HepG2 (cell line): ENCODE measurements around the gene ZNF607. TPM values are rescaled to one million over a fixed set of nuclear protein-coding genes. Genes with fewer than 3 reads are reported as not detected.

Experiments used
- CHCHD3 ChIP-seq: sonication (generic); formaldehyde crosslinking; IDR thresholded peaks from 2 replicates; pipeline ENCODE4 v1.8.0; 2022; ENCODE audit warnings: mild to moderate bottlenecking, missing genetic modification reagents, moderate library complexity
- REXO4 ChIP-seq: sonication (generic); formaldehyde crosslinking; IDR thresholded peaks from 2 replicates; pipeline ENCODE4 v1.8.0; 2022; ENCODE audit warnings: missing genetic modification reagents, mild to moderate bottlenecking, borderline replicate concordance
- ZSCAN9 ChIP-seq: IDR thresholded peaks from 2 replicates; pipeline ENCODE4 v1.6.1; 2016; ENCODE audit warnings: borderline replicate concordance
- polyA plus RNA-seq, 8 experiments: library from polyadenylated mRNA; depleted of rRNA in 3 of 8; stranded (reverse) in 7 of 8; unstranded in 1 of 8; fragments of >200 nt; fragmentation: Illumina TruSeq in 4 of 8; extraction: Trizol in 4 of 8; gene quantifications; 2 replicates each; pipeline versions ENCODE4 v1.2.1 to v1.2.3, GENCODE V29; 2011 to 2016; ENCODE audit warnings: low read depth in 4 of 8, missing spikeins in 1 of 8, mixed read lengths in 1 of 8; ENCODE audit not compliant: insufficient read depth in 1 of 8
- total RNA-seq, 5 experiments: library from RNA; depleted of rRNA; stranded (reverse); fragments of >200 nt; fragmentation: Illumina TruSeq; extraction: Trizol; gene quantifications; 2 replicates each; pipeline ENCODE4 v1.2.3, GENCODE V29; 2016; ENCODE audit warnings: low read depth in 1 of 5
- TF ChIP-seq, protein P1 (sequence below): sonication (generic); formaldehyde crosslinking; IDR thresholded peaks from 2 replicates; pipeline ENCODE4 v1.4.0; 2020; ENCODE audit warnings: mild to moderate bottlenecking, missing genetic modification reagents
- TF ChIP-seq, protein P2 (sequence below): IDR thresholded peaks from 2 replicates; pipeline ENCODE4 v1.6.1; 2016
- TF ChIP-seq, protein P3 (sequence below): sonication (generic); formaldehyde crosslinking; IDR thresholded peaks from 2 replicates; pipeline ENCODE4 v1.4.0; 2020; ENCODE audit warnings: missing genetic modification reagents
- TF ChIP-seq, protein P4 (sequence below): sonication (generic); formaldehyde crosslinking; IDR thresholded peaks from 2 replicates; pipeline ENCODE4 v1.5.0; 2020; ENCODE audit warnings: mild to moderate bottlenecking, missing genetic modification reagents, borderline replicate concordance
- TF ChIP-seq, protein P5 (sequence below): sonication (generic); formaldehyde crosslinking; IDR thresholded peaks from 2 replicates; pipeline ENCODE4 v1.4.0; 2020; ENCODE audit warnings: mild to moderate bottlenecking, missing genetic modification reagents

ZNF607 gene
- total and polyA plus RNA-seq, 2 of the 13 experiments (the other 11 are each of a cell fraction or from before 2014, with no cell fraction given): 3.8 to 8.3 TPM

DNA sequence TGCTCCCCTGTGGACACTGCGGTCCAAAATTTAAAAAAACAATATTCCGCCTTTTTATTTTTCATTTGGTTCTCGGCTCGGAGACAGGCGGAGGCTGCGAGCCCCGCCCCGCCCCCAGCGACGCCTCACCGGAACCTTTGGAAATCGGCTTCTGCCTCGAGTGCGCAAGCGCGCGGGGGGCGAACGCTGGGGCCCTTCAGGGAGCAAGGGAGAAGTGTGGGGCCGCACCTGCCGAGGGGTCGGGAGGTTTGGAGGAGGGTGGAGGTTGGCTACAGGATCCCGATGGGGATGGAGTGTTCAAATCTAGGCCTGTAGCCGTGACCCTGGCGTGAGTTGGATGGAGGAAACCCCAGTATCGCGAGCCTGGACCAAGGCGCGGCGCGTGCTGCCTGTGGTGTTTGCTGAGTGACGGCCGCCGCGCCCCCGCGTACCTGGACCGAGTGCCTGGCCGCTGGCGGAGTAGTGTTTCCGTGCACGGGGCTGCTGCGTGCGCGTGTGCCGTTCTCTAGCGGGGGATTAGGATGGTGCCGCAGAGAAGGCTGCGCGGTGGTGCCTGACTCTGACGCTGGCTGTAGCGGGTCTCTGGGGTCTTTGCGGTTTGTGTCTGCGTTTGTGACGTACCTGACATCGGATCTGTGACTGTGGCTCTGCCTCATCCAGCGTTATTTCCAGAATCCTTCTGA lies 63.7 kb downstream of the ZNF607 start (continued):
- TF ChIP-seq, protein P1, sequence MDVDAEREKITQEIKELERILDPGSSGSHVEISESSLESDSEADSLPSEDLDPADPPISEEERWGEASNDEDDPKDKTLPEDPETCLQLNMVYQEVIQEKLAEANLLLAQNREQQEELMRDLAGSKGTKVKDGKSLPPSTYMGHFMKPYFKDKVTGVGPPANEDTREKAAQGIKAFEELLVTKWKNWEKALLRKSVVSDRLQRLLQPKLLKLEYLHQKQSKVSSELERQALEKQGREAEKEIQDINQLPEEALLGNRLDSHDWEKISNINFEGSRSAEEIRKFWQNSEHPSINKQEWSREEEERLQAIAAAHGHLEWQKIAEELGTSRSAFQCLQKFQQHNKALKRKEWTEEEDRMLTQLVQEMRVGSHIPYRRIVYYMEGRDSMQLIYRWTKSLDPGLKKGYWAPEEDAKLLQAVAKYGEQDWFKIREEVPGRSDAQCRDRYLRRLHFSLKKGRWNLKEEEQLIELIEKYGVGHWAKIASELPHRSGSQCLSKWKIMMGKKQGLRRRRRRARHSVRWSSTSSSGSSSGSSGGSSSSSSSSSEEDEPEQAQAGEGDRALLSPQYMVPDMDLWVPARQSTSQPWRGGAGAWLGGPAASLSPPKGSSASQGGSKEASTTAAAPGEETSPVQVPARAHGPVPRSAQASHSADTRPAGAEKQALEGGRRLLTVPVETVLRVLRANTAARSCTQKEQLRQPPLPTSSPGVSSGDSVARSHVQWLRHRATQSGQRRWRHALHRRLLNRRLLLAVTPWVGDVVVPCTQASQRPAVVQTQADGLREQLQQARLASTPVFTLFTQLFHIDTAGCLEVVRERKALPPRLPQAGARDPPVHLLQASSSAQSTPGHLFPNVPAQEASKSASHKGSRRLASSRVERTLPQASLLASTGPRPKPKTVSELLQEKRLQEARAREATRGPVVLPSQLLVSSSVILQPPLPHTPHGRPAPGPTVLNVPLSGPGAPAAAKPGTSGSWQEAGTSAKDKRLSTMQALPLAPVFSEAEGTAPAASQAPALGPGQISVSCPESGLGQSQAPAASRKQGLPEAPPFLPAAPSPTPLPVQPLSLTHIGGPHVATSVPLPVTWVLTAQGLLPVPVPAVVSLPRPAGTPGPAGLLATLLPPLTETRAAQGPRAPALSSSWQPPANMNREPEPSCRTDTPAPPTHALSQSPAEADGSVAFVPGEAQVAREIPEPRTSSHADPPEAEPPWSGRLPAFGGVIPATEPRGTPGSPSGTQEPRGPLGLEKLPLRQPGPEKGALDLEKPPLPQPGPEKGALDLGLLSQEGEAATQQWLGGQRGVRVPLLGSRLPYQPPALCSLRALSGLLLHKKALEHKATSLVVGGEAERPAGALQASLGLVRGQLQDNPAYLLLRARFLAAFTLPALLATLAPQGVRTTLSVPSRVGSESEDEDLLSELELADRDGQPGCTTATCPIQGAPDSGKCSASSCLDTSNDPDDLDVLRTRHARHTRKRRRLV (CRISPR knock-in tag): no peak
- TF ChIP-seq CHCHD3 (CRISPR knock-in tag): no peak
- TF ChIP-seq, protein P2, sequence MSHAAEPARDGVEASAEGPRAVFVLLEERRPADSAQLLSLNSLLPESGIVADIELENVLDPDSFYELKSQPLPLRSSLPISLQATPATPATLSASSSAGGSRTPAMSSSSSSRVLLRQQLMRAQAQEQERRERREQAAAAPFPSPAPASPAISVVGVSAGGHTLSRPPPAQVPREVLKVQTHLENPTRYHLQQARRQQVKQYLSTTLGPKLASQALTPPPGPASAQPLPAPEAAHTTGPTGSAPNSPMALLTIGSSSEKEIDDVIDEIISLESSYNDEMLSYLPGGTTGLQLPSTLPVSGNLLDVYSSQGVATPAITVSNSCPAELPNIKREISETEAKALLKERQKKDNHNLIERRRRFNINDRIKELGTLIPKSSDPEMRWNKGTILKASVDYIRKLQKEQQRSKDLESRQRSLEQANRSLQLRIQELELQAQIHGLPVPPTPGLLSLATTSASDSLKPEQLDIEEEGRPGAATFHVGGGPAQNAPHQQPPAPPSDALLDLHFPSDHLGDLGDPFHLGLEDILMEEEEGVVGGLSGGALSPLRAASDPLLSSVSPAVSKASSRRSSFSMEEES: peak; percentile 56; the same call in 1 of the 2 replicates
- TF ChIP-seq REXO4 (CRISPR knock-in tag): no peak
- no peak for TF ChIP-seq ZSCAN9 (CRISPR knock-in tag)
- TF ChIP-seq, protein P3, sequence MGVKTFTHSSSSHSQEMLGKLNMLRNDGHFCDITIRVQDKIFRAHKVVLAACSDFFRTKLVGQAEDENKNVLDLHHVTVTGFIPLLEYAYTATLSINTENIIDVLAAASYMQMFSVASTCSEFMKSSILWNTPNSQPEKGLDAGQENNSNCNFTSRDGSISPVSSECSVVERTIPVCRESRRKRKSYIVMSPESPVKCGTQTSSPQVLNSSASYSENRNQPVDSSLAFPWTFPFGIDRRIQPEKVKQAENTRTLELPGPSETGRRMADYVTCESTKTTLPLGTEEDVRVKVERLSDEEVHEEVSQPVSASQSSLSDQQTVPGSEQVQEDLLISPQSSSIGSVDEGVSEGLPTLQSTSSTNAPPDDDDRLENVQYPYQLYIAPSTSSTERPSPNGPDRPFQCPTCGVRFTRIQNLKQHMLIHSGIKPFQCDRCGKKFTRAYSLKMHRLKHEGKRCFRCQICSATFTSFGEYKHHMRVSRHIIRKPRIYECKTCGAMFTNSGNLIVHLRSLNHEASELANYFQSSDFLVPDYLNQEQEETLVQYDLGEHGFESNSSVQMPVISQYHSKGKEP (CRISPR knock-in tag): no peak
- TF ChIP-seq, protein P4, sequence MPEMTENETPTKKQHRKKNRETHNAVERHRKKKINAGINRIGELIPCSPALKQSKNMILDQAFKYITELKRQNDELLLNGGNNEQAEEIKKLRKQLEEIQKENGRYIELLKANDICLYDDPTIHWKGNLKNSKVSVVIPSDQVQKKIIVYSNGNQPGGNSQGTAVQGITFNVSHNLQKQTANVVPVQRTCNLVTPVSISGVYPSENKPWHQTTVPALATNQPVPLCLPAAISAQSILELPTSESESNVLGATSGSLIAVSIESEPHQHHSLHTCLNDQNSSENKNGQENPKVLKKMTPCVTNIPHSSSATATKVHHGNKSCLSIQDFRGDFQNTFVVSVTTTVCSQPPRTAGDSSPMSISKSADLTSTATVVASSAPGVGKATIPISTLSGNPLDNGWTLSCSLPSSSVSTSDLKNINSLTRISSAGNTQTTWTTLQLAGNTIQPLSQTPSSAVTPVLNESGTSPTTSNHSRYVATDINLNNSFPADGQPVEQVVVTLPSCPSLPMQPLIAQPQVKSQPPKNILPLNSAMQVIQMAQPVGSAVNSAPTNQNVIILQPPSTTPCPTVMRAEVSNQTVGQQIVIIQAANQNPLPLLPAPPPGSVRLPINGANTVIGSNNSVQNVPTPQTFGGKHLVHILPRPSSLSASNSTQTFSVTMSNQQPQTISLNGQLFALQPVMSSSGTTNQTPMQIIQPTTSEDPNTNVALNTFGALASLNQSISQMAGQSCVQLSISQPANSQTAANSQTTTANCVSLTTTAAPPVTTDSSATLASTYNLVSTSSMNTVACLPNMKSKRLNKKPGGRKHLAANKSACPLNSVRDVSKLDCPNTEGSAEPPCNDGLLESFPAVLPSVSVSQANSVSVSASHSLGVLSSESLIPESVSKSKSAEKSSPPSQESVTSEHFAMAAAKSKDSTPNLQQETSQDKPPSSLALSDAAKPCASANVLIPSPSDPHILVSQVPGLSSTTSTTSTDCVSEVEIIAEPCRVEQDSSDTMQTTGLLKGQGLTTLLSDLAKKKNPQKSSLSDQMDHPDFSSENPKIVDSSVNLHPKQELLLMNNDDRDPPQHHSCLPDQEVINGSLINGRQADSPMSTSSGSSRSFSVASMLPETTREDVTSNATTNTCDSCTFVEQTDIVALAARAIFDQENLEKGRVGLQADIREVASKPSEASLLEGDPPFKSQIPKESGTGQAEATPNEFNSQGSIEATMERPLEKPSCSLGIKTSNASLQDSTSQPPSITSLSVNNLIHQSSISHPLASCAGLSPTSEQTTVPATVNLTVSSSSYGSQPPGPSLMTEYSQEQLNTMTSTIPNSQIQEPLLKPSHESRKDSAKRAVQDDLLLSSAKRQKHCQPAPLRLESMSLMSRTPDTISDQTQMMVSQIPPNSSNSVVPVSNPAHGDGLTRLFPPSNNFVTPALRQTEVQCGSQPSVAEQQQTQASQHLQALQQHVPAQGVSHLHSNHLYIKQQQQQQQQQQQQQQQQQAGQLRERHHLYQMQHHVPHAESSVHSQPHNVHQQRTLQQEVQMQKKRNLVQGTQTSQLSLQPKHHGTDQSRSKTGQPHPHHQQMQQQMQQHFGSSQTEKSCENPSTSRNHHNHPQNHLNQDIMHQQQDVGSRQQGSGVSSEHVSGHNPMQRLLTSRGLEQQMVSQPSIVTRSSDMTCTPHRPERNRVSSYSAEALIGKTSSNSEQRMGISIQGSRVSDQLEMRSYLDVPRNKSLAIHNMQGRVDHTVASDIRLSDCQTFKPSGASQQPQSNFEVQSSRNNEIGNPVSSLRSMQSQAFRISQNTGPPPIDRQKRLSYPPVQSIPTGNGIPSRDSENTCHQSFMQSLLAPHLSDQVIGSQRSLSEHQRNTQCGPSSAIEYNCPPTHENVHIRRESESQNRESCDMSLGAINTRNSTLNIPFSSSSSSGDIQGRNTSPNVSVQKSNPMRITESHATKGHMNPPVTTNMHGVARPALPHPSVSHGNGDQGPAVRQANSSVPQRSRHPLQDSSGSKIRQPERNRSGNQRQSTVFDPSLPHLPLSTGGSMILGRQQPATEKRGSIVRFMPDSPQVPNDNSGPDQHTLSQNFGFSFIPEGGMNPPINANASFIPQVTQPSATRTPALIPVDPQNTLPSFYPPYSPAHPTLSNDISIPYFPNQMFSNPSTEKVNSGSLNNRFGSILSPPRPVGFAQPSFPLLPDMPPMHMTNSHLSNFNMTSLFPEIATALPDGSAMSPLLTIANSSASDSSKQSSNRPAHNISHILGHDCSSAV (CRISPR knock-in tag): no peak
- TF ChIP-seq, protein P5, sequence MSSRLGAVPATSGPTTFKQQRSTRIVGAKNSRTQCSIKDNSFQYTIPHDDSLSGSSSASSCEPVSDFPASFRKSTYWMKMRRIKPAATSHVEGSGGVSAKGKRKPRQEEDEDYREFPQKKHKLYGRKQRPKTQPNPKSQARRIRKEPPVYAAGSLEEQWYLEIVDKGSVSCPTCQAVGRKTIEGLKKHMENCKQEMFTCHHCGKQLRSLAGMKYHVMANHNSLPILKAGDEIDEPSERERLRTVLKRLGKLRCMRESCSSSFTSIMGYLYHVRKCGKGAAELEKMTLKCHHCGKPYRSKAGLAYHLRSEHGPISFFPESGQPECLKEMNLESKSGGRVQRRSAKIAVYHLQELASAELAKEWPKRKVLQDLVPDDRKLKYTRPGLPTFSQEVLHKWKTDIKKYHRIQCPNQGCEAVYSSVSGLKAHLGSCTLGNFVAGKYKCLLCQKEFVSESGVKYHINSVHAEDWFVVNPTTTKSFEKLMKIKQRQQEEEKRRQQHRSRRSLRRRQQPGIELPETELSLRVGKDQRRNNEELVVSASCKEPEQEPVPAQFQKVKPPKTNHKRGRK (CRISPR knock-in tag): peak; percentile 72; the same call in 1 of the 2 replicates
